GM21825 (cell line): ENCODE measurements around the gene PRKCB.

Experiments used
- ATAC-seq: cut with Tn5 transposase; IDR thresholded peaks from one replicate; pipeline ENCODE4 v1.9.1; 2021; ENCODE audit warnings: mild to moderate bottlenecking, moderate library complexity; ENCODE audit not compliant: unreplicated experiment

The PRKCB gene

GRCh38 chr16:24036038-24036543 lies 200.3 kb downstream of the PRKCB start:
- ATAC-seq: no peak

DNA sequence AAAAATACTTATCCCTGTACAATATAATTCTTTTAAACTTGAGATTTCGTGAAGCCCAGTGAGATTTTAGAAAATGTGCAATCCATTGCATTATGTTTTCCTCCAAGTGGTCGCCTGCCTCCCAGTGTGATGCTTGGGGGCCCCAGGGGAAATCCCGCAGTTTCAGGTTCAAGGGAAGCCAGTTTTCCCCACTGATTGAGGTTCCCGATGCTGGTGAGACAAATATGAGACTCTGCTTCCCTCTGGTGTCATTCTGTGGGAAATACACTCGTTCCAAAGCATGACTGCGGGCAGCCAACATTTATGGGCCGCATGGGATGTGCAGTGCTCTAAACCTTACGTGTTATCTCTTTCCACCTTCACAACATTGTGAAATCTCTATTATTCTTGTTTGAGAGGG lies 200.8 kb downstream of the PRKCB start:
- no peak for ATAC-seq

- ATAC-seq: no peak
Measured at GRCh38 chr16:24037335-24037734, 201.6 kb downstream of the PRKCB start.

DNA sequence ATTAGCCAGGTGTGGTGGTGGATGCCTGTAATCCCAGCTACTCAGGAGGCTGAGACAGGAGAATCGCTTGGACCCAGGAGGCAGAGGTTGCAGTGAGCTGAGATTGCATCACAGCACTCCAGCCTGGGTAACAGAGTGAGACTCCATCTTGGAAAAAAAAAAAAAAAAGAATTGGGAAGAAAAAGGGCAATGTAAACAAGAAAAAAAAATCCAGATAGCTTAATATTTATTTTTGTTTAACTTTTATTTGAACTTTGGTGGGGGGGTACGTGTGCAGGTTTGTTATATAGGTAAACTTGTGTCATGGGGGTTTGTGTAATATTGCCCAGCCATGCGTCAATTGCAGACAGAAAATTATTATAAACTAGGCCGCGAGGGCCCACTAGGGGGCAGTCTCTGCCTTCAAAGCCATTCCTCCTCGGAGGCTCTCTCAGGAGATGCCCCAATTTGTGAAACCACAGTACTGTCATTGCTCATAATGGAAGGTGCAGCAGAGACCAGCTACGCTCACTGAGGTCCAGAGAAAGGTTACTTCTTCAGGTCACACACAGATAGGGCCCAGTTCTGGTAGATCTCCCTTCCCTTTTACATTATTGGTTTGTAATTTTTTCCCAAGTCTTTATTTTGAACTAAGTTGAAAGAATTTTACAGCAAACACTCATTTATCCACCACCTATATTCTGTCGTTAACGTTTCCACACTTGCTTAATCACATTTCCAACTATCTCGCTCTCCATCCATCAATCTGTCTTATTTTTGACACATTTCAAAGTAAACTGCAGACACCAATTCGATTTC lies 206.2 kb downstream of the PRKCB start:
- no peak for ATAC-seq

DNA sequence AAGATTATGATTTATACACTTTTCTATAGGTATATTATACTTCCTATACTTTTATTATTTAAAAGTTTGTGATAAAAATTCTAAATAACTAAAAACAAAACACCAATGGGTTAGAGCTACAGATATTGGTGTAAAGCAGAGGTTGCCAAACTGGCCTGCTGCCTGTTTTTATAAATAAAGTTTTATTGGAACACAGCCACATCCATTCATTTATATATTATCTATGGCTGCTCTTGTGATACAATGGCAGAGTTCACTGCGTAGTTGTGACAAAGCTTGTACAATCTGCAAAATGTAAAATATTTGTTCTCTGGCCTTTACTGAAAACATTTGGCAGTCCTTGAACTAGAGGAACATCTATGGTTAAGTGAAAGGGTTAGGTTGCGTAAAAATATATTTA lies 208.7 kb downstream of the PRKCB start:
- no peak for ATAC-seq

- no peak for ATAC-seq
Measured at GRCh38 chr16:24045641-24046040, 209.9 kb downstream of the PRKCB start.

DNA sequence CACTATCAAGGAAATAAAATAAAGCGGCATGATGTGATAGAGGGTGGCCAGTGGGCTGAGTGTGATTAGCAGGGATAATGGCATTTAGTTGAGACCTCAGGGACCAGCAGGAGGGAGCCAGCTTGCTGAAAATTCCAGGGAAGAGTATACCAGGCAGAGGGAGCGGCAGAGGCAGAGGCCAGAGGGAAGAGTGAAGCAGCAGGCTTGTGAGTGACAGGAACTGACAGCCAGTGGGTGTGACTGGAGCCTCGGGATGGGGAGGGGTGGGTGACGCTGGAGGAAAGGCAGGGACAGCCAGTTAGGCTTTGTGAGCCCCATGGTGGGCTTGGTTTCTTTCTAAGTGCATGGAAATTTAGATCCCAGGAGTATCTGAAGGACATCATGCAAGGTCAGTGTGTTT lies 210.7 kb downstream of the PRKCB start:
- ATAC-seq: no peak

DNA sequence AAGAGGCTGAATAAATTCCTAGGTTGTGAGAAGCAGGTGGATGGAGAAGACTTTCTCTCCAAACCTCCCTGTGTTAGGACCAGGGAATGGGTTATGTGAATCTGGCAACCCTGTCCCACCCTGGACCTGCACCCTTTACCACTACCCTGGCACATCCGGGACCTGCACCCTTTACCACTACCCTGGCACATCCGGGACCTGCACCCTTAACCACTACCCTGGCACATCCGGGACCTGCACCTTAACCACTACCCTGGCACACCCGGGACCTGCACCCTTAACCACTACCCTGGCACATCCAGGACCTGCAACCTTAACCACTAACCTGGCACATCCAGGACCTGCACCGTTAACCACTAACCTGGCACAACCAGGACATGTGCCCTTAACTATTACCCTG lies 213.3 kb downstream of the PRKCB start:
- no peak for ATAC-seq

DNA sequence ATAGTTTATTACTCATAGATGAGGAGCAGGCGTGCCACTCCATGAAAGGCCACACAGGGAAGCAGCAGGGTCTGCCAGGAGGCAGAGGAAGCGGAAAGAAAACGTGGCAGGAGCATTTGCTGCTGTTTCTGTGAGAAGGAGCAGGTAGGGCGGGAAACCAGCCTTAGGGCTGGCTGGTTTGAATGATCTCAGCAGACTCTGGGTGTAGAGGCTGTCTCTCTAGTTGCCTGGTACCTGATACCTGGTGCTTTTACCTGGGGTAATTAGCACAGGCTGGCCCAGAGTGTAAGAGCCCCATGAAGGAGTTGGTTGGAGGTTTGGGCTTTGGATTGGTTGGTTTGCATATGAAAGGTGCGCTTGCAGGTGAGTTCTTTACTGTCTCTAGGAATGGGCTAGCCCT lies 215.3 kb downstream of the PRKCB start:
- no peak for ATAC-seq

- ATAC-seq: no peak
Measured at GRCh38 chr16:24052329-24053098, 216.7 kb downstream of the PRKCB start.

DNA sequence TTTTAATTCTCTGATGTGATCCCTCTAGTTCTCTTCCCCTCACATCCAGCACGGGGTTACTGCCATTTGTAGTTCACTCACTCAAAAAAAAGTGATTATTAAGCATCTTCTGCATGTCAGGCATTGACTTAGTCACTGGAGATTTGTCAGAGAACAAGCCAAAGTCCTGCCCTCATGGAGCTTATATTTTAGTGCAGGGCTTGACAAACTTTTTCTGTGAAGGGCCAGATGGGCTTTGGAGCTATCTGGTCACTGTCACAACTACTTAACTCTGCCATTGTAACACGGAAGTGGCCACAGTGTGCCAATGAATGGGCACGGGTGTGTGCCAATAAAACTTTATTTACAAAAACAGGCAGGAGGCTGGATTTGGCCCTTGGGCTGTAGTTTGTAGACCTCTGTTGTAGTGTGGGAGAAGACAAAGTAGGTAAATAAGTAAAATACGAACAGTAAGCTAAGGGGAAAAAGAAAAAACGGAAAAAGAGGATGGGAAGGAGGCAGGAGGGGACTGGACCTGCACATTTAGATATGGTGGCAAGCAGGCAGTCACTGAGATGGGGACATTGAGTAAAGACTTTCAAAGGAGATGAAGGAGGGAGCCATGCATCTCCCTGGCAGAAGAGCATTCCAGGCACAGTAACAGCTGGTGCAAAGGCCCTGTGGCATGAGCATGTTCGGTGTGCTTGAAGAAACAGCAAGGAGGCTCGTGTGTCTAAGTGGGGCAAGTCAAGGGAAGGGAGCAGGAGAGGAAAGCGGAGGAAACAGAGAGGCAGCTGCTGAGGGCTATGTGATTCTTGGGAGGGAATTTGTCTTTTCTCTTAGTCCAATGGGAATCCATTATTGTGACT lies 217.5 kb downstream of the PRKCB start:
- ATAC-seq: no peak

DNA sequence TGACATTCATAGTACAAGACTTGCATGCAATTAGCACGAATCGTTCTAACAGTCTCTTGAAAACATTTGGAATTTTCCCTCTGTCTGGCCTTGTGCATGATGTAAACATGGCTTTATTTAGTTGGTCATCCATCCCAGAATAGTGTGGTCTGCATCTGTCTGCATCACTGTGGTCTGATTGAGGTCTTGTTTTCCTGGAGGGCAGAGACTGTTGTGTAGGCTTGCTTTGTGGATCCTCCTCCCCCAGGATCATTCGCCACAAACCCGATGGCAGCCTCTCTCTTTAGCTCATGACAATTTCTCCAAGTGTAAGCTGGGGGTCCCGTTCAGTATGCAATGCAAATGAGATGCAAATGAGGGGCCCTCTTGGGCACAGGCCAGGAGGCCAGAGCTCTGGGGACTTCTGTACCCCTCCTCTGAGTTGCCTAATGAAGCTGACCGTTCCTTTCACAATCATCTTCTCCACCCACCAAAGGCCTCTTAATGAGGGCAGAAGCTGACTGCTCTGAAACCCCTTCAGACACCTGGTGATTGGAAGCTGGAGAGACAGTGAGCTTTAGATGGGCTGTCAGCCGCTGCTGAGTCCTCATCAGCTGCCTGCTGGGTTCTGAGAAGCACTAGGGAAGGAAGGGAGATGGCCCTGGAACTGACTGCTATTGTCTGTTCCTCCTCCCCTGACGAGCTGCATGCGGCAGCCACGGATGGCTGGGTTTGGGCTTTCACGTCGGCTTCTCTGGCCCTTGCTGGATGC lies 219.1 kb downstream of the PRKCB start:
- no peak for ATAC-seq

DNA sequence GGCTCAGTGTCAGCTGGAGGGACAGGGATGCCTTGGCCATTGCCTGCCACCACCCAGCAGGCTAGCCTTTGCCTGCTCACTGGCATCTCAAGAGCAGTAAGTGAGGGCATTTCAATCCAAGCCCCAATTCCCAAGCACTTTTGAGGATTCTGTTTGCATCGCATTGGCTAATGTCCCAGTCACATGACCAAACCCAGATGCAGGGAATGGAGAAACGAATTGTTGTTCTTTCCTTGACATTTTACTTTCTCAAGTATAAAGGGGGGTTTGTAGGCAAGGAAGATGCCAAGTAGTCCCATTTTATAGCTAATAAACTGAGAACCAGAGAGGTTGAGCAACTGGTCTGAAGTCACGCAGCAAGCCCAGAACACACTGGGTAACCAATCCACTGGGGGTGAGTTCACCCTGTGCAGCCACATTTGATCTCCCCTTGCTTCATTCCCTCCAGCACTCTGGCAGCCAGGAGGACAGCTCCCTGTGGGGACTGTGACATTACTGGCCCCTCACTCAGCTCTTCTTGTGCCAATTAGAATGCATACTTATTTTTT lies 226.6 kb downstream of the PRKCB start:
- no peak for ATAC-seq

DNA sequence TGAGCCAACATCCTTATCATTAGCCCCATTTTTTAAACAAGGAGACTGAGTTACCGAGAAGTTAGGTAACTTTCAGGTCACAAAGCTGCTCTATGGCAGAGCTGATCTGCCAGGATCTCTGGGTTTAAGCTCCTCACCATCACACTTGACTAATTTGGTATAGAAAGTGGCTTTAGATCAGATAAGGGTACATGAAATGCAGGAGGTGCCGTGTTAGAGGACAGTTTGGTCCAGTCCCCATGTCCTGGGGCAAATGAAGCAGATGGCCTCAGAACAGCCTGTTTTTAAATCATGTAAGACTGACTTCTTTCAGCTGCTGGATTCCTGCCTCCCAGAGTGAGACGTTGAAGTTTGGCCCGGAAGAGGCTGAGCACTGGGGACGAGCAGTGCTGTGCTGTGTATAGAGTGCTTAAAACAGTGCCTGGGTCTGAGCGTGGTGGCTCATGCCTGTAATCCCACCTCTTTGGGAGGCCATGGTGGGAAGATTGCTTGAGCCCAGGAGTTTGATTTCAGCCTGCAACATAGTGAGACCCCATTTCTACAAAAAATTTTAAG lies 233.3 kb downstream of the PRKCB start:
- no peak for ATAC-seq

DNA sequence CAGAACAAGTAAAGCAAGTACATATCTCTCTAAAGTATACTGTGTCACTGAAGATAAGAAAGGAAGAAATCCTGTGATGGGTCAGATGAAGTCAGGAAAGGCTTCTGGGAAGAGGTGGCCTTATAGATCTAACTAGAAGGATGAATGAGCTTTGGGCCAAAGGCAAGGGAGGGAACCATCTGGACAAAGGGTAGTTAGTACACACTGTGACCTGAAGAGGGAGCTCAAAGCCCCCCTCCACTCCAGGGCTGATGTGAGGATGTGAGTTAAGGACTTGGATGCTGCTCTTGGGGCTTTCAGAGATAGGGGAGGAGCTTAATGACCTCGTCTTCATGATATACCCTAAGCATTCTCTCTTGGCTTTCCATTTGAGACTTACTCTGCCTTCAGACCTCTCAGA lies 235.1 kb downstream of the PRKCB start:
- ATAC-seq: no peak

DNA sequence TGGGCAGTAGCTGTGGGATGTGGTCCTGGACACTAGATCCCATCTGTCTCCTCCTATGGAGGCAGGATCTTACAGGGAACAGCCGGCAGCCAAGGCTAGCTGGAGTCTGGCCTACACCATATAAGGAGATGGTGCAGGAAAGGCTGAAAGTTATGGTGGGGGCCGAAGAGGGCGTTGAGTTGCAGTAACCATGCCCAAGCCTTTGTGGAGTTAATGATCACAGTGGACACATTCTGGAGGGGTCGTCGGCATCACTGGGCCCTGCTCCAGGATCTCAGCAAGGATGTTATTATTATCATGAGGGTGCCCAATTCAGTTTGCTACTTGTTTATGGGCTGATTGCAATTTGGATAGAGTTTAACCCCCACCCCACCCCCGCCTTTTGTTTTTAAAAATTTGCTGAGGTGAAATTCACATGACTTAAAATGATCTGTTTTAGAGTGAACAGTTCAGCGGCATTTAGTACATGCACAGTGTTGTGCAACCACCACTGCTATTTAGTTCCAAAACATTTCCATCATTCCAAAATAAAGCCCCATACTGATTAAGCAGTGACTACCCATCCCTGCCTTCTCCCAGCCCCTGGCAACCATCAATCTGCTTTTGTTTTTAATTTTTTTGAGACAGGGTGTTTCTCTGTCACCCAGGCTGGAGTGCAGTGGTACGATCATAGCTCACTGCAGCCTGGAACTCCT lies 236.0 kb downstream of the PRKCB start:
- no peak for ATAC-seq

DNA sequence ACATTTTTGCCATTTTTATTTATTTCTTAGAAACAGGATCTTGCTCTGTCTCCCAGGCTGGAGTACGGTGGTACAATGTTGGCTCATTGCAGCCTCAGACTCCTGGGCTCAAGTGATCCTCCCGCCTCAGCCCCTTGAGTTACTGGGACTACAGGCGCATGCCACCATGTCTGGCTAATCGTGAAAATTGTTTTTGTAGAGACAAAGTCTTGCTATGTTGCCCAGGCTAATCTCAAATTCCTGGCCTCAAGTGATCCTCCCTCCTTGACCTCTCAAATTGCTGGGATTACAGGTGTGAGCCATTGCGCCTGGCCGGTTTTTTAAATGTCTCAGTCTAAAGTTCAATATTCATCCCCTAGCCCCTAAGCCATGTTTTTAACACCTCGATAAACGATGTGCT lies 237.5 kb downstream of the PRKCB start:
- ATAC-seq: no peak

DNA sequence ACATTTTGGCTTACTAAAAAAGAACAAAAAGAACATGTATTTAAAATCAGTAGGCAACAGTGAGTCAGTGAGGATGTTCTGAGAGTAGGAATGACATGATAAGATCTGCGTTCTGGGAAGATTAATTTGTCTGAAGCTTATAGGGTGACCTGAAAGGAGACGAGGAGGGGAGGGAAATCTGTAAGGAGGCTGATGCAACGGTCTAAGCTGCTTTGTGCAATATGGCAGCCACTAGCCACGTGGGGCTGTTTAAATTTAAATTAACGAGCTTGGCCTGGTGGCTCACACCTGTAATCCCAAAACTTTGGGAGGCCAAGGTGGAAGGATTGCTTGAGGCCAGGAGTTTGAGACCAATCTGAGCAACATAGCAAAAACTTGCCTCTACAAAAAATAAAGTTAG lies 238.8 kb downstream of the PRKCB start:
- no peak for ATAC-seq

- no peak for ATAC-seq
Measured at GRCh38 chr16:24075302-24075701, 239.5 kb downstream of the PRKCB start.
